ENCODE measurements around the gene KCNMB2. TPM values are rescaled to one million over a fixed set of nuclear protein-coding genes. Genes with fewer than 3 reads are reported as not detected.

The KCNMB2 gene
- total RNA-seq, 1 donor = not detected

GRCh38 chr3:178562143-178562946, 26.1 kb downstream of the KCNMB2 start:
- DNase-seq (ENCODE audit: low read depth) = no peak
- H3K4me3 ChIP-seq (ENCODE audit: low read depth, low read length) = no peak overlapping the region

GRCh38 chr3:178562947-178563232, 26.7 kb downstream of the KCNMB2 start:
- H3K4me3 ChIP-seq (ENCODE audit: low read depth, low read length) = no peak overlapping the region
- DNase-seq (ENCODE audit: low read depth) = no peak
- TF ChIP-seq CTCF (IDR thresholded peaks at IDR 0.05; ENCODE audit: insufficient read depth, low read length) = no peak

More at GRCh38 chr3:178562143-178562946, 26.1 kb downstream of the KCNMB2 start:
- no peak for TF ChIP-seq CTCF (IDR thresholded peaks at IDR 0.05; ENCODE audit: insufficient read depth, low read length)

GRCh38 chr3:178567611-178568010, 31.4 kb downstream of the KCNMB2 start:
- no peak for DNase-seq (ENCODE audit: low read depth)
- no peak overlapping the region for H3K4me3 ChIP-seq (ENCODE audit: low read depth, low read length)
- no peak for TF ChIP-seq CTCF (IDR thresholded peaks at IDR 0.05; ENCODE audit: insufficient read depth, low read length)

GRCh38 chr3:178568155-178568731, 32.0 kb downstream of the KCNMB2 start:
- no peak overlapping the region for H3K4me3 ChIP-seq (ENCODE audit: low read depth, low read length)
- TF ChIP-seq CTCF (IDR thresholded peaks at IDR 0.05; ENCODE audit: insufficient read depth, low read length) = no peak
- no peak for DNase-seq (ENCODE audit: low read depth)

GRCh38 chr3:178568911-178569310, 32.7 kb downstream of the KCNMB2 start:
- no peak for DNase-seq (ENCODE audit: low read depth)
- no peak for TF ChIP-seq CTCF (IDR thresholded peaks at IDR 0.05; ENCODE audit: insufficient read depth, low read length)
- no peak overlapping the region for H3K4me3 ChIP-seq (ENCODE audit: low read depth, low read length)

- no peak for DNase-seq (ENCODE audit: low read depth)
- no peak for TF ChIP-seq CTCF (IDR thresholded peaks at IDR 0.05; ENCODE audit: insufficient read depth, low read length)
These were observed 33.6 kb downstream of the KCNMB2 start for GRCh38 chr3:178569826-178570225.

More at GRCh38 chr3:178569826-178570225, 33.6 kb downstream of the KCNMB2 start:
- H3K4me3 ChIP-seq (ENCODE audit: low read depth, low read length) = no peak overlapping the region

All from fibroblast of the aortic adventitia (primary cell).